Measurements from ENCODE around the gene NUP107.
"Not testable (repeated sequence)": the region's sequence is repeated elsewhere in the genome, so short reads cannot be mapped to it uniquely, and the experiment has no call there.

The NUP107 gene

GRCh38 chr12:68686595-68687521, at the start of gene NUP107:
TSS of gene NUP107 (plus strand) at chr12:68686978. CDS start at chr12:68687066, 88 bp downstream.
- DNase-seq: peak; percentile 75 to 97 (median 91)

GRCh38 chr12:68637439-68637838, 49.3 kb upstream of the NUP107 start:
- not testable (repeated sequence) for DNase-seq

- no peak for DNase-seq
Measured at GRCh38 chr12:68638171-68638570, 48.6 kb upstream of the NUP107 start.

- no peak for DNase-seq
Measured at GRCh38 chr12:68638721-68639395, 47.9 kb upstream of the NUP107 start.

- DNase-seq: no peak
Measured at GRCh38 chr12:68639396-68639767, 47.4 kb upstream of the NUP107 start.

- DNase-seq: peak in 1 of 51 donors; percentile 6
Measured at GRCh38 chr12:68641138-68641537, 45.6 kb upstream of the NUP107 start.

- no peak for DNase-seq
Measured at GRCh38 chr12:68646484-68646883, 40.3 kb upstream of the NUP107 start.

GRCh38 chr12:68647507-68647906, 39.3 kb upstream of the NUP107 start:
- DNase-seq: no peak

GRCh38 chr12:68648179-68648578, 38.6 kb upstream of the NUP107 start:
- DNase-seq: no peak

GRCh38 chr12:68665016-68665569, 21.7 kb upstream of the NUP107 start:
- peak in 1 of 51 donors; percentile 5 for DNase-seq

GRCh38 chr12:68667291-68667690, 19.5 kb upstream of the NUP107 start:
- no peak for DNase-seq

GRCh38 chr12:68667896-68668295, 18.9 kb upstream of the NUP107 start:
- DNase-seq: no peak

GRCh38 chr12:68671179-68671578, 15.6 kb upstream of the NUP107 start:
- DNase-seq: no peak

- DNase-seq: no peak
Measured at GRCh38 chr12:68673788-68674187, 13.0 kb upstream of the NUP107 start.

- no peak for DNase-seq
Measured at GRCh38 chr12:68674376-68674775, 12.4 kb upstream of the NUP107 start.

GRCh38 chr12:68675101-68675842, 11.5 kb upstream of the NUP107 start:
- no peak for DNase-seq

GRCh38 chr12:68676854-68677253, 9.9 kb upstream of the NUP107 start:
- DNase-seq: not testable (repeated sequence)

- no peak for DNase-seq
Measured at GRCh38 chr12:68686262-68686594, 550 bp upstream of the NUP107 start.

GRCh38 chr12:68695454-68695853, 8.7 kb downstream of the NUP107 start:
- no peak for DNase-seq

- DNase-seq: no peak
Measured at GRCh38 chr12:68699486-68699885, 12.7 kb downstream of the NUP107 start.

GRCh38 chr12:68727776-68728175, 41.0 kb downstream of the NUP107 start:
- DNase-seq: no peak

GRCh38 chr12:68733661-68734071, 46.9 kb downstream of the NUP107 start:
- DNase-seq: peak in 1 of 51 donors; percentile 13
